Measurements from ENCODE around the gene FAM185A.
"Not testable (repeated sequence)": the region's sequence is repeated elsewhere in the genome, so short reads cannot be mapped to it uniquely, and the experiment has no call there.

Gene FAM185A

DNA sequence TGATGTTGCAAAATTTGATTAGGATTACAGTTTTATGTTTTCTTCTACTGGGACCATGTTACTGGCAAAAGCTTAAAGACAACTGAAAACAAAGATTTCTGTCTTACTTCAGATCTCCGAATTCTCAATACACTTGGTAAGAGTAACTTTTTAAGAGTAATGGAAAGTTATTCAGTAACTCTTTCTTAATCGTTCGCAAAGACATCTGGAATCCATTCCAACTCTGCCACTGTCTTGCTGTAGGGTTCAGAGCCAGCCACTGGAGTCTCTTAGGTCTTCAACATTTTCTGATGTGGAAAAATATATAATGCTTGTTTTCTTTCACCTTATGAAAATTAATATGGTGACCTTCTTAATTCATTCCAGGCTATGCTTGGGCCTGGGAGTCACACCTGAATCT lies 29.9 kb downstream of the FAM185A start:
- not testable (repeated sequence) for DNase-seq, ATAC-seq

DNA sequence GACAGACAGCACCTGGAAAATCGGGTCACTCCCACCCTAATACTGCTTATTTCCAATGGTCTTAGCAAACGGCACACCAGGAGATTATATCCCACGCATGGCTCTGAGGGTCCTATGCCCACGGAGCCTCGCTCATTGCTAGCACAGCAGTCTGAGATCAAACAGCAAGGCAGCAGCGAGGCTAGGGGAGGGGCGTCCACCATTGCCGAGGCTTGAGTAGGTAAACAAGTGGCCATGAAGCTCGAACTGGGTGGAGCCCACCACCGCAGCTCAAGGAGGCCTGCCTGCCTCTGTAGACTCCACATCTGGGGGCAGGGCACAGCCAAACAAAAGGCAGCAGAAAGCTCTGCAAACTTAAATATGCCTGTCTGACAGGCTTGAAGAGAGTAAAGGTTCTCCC lies 32.1 kb downstream of the FAM185A start:
- DNase-seq, ATAC-seq: not testable (repeated sequence)

DNA sequence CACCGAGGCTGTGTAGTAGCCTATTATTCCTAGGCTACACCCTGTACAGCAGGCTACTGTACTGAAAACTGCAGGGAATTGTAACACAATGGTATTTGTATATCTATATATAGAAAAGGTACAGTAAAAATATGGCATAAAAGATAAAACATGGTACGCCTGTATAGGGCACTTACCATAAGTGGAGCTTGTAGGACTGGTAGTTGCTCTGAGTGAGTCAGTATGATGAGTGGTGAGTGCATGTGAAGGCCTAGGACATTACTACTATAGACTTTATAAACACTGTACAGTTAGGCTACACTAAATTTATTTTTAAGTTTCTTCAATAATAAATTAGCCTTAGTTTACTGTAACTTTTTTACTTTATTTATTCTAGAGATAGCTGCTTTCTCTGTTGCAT lies 40.0 kb downstream of the FAM185A start:
- ATAC-seq, DNase-seq: not testable (repeated sequence)

DNA sequence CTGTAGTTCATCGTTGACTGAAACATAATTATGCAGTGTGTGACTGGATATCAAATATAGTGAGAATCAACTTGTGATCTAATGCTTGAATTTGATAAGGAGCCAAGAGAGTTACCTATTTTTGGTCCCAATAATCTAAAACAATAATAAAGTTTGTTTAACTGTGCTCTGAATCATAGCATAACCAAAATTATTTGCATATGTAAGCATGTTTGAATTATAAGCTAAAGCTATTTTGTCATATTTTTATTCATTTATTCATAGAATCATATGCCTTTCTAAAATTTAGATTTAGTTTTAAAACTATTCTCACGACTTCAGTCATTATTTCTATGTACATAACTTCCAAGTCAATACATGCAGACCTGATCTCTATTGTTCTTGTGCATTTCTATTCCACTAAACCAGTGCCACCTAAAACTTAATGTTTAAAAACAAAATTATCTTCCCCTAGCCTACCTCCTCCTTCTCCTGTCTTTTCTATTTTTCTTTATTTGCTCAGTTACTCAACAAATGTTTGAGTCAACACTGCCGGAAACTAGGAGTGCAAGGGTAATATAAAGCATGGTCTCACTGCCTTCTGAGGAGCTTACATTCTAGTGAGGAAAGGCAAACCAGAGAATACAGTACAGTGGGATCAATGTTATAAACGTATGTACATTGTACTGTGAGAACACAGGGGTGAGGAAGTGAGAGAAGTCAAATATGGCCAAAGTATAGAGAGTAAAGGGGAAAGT lies 41.7 kb downstream of the FAM185A start:
- DNase-seq, ATAC-seq: not testable (repeated sequence)

DNA sequence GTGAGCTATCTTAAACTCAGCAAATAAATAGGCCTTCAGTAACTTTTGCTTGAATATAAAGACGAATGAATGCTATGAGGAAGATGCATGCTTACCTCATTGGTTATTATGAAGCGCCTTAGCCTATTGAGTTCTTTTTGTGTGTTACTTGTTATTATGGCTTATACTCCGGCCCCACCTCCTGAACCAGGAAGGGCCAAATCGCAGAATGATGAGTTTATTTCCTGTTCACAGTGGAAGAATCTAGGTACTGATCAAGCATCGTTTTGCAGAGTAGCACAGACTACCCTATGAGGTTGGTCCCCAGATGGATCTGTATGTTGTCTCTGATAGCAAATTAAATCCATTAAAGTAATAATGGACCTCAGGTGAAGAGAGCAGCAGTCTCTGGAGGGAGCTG lies 42.6 kb downstream of the FAM185A start:
- DNase-seq, ATAC-seq: not testable (repeated sequence)

DNA sequence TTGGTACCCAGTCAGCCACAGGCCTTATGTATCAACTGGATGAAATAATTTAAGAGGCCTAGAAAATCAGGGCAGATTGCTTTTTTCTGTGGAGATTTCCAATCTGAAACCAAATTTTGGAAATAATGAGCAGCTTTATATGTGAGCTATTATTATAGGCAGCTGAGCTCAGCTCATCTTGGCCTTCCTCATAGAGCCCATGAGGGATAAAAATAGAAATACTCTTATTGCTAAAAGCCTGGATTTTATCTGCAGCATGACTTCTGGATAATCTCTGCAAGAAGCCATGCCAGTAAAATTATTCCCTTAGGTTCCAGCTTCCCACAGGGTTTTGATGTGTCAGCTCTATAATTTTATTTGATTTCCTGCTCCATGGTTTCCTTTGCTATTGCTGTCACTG lies 43.0 kb downstream of the FAM185A start:
- DNase-seq, ATAC-seq: not testable (repeated sequence)

DNA sequence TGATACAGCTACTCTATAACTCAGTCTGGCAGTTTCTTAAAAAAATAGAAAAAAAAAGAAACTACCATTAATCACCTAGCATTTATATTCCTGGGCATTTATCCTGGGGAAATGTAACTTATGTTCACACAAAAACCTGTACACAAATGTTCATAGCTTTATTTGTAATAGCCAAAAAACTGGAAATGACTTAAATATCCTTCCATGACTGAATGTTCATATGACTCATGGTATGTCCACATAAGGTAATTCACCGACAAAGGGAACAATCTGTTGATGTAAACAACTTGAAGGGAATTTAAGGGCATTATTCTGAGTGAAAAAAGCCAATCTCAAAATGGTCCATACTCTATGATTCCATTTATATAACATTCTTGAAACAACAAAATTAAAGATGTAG lies 45.8 kb downstream of the FAM185A start:
- DNase-seq, ATAC-seq: not testable (repeated sequence)

DNA sequence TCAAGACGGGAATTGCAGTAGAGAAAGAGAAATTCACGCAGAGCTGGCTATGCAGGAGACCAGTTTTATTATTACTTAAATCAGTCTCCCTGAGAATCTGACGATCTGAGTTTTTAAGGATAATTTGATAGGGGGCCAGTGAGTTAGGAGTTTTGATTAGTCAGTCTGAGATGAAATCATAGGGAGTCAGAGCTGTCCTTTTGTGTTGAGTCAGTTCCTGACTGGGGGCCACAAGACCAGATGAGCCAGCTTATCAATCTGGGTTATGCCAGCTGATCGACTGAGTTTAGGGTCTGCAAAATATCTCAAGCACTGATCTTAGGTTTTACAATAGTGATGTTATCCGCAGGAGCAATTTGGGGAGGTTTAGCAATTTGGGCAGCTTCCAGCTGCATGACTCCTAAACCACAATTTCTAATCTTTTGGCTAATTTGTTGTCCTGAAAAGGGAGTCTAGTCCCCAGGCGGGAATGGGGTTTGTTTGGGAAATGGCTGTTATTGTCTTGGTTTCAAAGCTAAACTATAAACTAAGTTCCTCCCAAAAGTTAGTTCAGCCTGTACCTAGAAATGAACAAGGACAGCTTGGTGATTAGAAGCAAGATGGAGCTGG lies 47.3 kb downstream of the FAM185A start:
- not testable (repeated sequence) for DNase-seq

DNA sequence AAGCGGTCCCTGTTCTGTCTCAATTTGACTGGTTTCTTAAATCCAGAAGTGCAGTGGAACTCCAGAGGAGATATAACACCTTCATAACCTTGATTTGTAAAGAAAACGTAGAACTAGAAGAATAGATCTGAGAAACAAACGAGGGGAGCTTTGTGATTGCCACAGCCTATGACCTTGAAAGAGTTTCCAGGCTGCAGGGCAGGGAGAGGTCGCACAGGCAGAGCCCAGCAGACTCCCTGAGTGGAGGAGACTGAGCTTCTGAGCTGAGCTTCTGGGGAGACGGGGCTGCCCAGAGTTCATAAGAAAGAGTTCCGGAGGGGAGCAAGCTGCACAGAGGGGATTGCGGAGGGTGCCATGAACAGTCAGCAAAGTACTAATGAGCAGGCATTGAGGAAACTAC lies 57.8 kb downstream of the FAM185A start:
- DNase-seq (no peak), ATAC-seq (no peak)

More for the DNA sequence above, 47.3 kb downstream of the FAM185A start:
- ATAC-seq: not testable (repeated sequence)

DNA sequence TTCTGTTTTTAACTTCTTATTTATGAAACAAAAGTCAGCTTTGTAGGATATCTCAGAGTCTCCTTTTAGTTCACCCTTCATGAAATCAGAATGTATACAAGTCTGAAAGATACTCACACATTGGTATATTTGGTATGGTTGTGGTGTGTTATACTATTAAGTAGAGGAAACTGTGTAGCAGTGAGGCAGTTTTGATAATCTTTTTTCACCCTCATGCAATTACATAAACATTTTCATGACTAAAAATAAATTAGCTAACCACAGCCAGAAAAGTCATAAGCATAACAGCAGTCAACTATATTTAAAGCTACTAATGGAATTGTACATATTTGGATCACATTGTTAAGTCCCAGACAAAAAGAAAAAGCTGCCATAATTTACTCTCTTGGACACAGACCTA lies 62.1 kb downstream of the FAM185A start:
- ATAC-seq (no peak), DNase-seq (no peak)

DNA sequence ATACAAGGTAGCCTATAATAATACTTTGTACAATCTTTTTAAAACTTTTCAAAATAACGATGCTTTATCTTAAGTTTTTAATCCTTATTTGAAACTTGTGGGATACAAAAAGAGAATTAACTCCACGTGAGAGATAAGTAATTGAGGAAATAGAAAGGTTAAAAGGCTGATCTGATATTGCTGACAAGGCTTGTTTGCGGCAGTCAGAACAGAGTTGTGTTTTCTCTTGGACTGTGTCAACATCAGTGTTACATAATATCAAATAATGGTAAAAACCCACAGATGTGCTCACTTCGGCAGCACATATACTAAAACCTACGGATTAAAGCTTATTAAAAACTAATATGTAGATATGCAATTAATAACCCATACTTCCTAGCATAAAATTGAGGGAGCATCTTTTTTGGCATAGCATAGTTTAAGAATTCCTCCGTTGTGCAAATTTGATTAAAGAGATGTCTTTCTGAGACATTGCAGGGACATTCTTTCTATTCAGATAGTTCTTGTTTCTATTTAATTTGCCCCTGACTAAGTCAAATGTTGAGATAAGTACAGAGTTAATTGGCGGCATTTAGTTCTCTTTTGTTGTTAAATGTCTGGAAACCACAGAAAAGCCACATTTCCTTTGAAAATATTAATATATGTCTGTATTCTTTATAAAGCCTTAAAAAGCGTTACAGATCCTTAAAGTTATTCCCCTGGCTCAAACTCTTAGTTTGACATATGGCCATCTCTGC lies 63.3 kb downstream of the FAM185A start:
- ATAC-seq (no peak), DNase-seq (no peak)

DNA sequence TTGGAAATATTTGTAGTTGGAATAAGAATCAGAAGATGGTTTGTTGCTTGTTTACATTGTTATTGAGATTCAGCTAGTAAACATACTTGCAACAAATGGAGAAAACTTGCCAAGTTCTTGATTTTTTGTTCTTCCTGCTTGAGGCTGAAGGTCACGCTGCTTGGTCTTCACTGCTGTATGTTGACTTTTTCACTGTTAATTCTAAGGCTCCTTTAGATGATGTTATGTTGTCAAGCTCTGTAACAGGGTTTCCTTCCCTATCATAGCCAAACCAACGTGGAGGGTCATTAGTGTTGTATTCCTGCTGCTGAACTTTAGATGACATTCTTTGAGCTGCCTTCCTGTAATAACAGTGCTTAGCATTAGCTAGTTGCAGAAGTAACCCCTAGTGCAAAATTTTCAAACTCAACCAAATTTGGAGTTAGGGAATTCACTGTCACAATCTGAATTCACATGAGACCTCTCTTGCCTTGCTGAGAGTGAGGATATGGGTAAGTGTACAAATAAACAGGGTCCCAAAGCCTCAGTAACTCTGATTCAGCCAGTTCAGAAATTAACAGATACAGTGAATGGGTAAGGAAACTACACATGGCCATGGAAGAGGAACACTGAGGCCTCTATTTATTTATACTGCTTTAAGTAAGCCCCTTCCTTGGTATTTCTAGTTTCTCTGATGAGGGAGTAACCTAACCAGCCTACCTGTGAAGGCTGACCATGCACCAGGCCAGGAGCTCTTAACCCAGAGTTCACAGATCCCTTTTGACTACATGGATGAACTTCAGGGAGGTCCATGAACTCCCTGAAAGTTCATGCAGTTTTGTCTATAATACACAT lies 64.6 kb downstream of the FAM185A start:
- no peak for ATAC-seq

DNA sequence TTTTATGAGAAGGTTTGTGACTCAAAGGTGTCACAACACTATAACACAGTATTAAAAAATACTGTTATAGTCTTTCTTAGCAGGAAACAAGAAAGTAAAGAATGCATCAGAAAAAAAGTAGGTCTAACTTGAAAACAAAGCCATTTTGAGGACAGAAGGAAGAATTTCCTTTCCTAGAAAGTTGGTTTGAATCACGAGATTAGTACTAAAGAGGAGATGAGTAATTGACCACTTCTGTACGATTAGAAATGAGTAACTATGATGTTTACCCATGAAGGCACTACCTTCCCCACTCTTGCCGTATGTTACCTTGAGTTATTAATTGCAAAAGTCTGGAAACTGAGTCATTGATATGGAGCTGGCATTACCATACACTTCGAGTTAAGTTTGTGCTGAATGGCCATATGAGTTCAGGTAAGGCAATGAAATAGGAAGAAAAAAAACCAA lies 65.2 kb downstream of the FAM185A start:
- ATAC-seq (peak; percentile 82), DNase-seq (no peak)

More for the DNA sequence above, 64.6 kb downstream of the FAM185A start:
- DNase-seq: no peak

DNA sequence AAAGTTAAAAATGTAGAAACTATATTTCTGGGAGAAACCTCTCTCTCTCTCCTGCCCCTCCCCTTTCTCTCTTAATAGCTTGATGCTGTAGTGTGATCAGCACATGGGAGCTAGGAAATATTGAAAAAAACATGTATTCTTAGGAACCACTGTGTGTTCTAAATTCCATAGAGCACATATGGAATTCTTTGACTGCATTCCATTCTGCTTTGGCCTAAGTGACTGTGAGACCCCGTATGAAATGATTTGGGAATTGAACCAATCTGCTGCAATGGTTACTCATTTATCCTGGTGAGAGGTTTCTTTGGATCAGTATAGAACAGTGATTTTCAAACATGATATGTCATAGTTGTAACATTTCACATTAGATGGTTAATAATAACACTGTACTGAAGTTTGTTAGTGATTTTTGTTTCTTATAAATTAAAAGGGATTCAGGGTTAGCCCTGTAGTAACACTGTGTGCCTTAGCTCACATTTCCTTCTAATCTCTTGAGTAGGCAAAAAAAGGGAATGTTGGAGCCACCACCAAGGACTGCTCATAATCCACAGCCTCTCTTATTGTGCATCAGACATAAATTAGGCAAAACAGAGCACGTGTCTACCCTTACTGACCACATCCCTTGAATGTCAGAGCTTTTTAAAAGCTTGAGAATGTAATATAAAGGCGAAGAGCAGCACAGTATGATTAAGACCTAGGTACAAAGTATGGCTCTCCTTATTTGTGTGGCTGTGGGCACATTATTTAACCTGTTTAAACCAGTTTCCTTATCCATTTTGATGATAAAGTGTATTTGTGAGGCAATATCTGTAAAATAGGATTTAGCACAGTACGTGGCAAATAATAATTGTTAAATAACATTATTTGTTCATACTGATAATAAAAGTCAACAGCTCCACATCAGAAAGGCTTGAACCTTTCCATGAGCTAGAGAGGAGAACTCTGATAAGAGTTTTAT lies 69.1 kb downstream of the FAM185A start:
- DNase-seq (no peak), ATAC-seq (no peak)

DNA sequence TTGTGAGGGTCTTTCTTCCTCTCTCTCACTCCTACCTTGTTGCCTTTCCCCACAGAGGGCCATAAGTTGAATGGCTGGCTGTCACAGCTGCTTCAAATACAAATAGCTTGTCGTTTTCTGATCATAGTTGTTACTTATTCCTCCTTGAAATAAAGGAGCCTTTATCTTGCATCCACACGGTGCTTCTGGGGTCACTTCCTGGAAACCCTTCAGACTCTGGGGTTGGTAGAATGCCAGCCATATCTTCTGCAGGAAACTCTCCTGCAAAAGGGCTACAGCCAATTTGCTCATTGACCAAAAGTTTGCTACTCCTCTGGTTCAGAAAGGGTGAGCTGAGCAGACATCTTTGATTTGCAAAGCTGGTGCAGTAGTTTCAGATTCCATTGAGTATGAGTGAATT lies 70.4 kb downstream of the FAM185A start:
- no peak for ATAC-seq

DNA sequence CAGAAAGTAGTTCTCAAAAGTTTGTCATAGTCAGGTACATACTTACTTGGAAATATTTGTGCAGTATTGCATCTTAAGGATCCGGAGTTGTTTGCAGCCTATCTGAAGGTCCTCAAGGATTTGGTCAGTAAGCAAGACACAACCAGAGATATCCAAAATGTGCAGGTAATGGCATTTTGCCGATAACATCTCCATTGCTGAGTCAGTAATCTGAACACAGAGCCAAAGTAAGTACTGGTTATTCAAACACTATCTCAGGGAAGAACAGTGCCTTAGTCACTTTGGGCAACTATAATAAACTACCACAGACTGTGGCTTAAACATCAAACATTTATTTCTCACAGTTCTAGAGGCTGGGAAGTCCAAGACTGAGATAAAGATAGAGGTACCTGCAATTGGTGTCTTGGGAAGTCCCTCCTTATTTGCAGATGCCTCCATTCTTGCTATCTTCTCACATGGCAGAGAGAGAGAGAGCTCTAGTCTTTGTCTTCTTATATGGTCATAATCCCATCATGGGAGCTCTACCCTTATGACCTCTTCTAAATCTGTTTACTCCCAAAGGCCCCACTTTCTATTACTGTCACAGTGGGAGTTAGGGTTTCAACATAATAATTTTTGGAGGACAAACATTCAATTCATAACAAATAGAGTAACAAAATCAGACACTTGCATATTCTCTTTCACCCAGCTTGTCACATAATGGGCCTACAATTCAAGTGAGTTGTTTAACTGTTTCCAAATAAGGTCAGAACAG lies 73.4 kb downstream of the FAM185A start:
- no peak for DNase-seq
- no peak for ATAC-seq

More for the DNA sequence above, 70.4 kb downstream of the FAM185A start:
- DNase-seq: no peak

DNA sequence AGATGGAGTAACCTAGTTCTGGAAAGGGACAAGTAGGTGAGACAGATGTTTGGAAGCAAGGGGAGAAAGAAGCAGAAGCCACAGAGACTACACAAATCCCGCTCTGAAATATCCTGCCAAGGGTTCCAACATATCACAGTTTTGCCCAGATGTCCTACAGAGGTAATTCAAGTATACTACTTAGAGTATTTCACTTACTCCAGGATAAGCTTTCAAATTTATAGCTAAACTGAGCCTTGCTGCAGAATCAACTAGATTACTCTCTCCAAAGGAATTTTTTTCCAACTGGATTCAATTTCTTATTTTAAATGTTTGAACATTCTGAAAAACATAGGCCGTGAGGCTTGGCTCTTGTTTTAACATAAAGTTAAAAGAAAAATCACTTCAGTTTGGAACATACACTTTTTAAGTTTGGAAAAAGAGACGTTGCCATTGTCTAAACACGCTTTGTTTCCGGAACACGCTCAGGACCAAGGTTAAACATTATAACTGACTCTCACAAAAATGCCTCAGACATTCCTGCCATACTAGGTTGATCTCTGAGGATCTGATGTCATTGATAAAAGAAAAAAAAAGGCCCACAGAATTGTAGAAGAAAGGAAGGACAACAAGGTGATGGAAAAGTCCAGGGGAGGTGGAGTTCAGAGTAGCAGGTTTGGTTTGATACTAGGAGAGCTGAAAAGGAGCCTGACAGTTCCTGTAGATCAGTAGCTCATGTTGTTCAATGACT lies 74.8 kb downstream of the FAM185A start:
- ATAC-seq (no peak), DNase-seq (no peak)

DNA sequence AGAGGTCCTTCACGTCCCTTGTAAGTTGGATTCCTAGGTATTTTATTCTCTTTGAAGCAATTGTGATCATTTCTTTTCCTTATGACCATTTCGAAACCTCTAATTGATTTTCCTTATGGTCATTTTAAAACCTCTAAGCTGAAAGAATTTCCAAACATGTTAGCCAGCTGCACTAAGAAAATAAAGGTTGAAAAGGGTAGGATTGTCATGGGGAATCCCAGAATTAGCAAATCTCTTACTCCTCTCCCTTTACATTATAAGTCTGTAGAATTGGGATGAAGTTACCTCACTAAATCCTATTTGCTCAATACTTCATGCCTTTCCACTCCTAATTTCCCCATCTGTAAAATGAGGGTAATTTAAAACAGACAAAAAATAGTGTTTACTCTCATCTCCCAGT lies 79.5 kb downstream of the FAM185A start:
- ATAC-seq: no peak
- no peak for DNase-seq

DNA sequence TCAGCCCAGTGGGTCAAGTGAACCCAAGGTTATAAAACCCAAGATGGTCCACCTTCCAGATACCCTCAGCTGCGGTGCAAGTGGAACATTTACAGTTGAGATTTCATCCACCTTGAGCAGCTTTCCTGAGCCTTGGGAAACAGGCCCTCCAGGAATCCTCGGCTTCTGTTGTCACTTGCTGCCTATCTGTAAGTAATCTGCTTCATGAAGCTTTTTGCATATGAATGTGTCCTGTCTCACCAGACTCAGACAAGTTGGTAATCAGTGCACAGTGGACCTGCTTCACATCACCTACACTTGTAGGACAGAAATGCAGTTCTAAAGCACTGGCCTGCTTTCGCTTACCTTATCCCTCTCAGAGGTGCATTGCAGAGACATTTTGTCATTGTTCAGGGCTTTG lies 80.3 kb downstream of the FAM185A start:
- ATAC-seq (no peak), DNase-seq (no peak)

Measured in stimulated activated naive CD8-positive, alpha-beta T cell treated with anti-CD3 and anti-CD28 coated beads, Interleukin-15, Interleukin-2, amounts not matched to agents 100 U/mL and 50 U/mL, for 24 hours (primary cell).